Measurements from ENCODE around the gene SALL2. TPM values are rescaled to one million over a fixed set of nuclear protein-coding genes. Genes with fewer than 3 reads are reported as not detected.

SALL2 gene
- total RNA-seq, 1 experiment from 2014 or later = 3.5 TPM

GRCh38 chr14:21543963-21544362 lies 17.8 kb upstream of the SALL2 start:
- CTCF ChIA-PET = no interaction called here
- no peak overlapping the region for H3K27ac Mint-ChIP-seq (ENCODE audit: unreplicated experiment)
- H3K36me3 Mint-ChIP-seq (ENCODE audit: insufficient read depth, unreplicated experiment) = no peaks in the 10 kb centered on the region
- no peak for TF ChIP-seq CTCF (IDR thresholded peaks at IDR 0.05; ENCODE audit: unreplicated experiment)
- H3K9me3 Mint-ChIP-seq (ENCODE audit: low read depth, unreplicated experiment) = no peaks in the 10 kb centered on the region
- no peak overlapping the region for H3K4me3 Mint-ChIP-seq (ENCODE audit: low read depth, unreplicated experiment)
- peaks cover 11% of the 10 kb centered on the region for H3K27me3 Mint-ChIP-seq (ENCODE audit: unreplicated experiment)
- DNase-seq = no peak
- H3K4me1 Mint-ChIP-seq (ENCODE audit: low read depth, unreplicated experiment) = peaks cover 12% of the 10 kb centered on the region
- no TSS peak for BruUV-seq (replicated peaks)
- intact Hi-C loops (cut with micrococcal nuclease; ENCODE audit: unreplicated experiment) = no loop called here

DNA sequence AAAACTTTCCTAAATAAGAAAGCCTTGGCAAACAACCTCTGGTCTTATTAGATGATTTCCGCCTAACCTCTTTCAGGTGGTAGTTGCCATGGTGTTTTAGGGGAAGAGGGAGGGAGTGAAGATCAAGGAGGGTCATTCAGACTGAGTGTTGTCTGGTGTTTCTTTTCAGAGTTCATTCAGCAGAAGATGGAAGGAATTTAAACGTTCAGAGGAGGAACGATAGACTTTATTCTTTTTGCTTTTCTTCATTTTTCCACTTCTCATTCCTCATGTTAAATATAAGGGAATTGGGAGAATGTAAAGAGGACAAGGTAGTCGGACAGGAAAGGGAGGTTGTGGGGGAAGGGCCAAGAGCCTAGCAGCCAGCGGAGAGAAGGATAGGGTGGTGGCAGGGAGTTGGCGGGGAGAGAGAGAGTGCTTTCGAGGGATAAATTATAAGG lies 17.4 kb upstream of the SALL2 start:
- Mint-ChIP-seq H3K27ac (ENCODE audit: unreplicated experiment) (no peak overlapping the region), H3K9me3 (ENCODE audit: low read depth, unreplicated experiment) (no peaks in the 10 kb centered on the region), H3K36me3 (ENCODE audit: insufficient read depth, unreplicated experiment) (no peaks in the 10 kb centered on the region), H3K27me3 (ENCODE audit: unreplicated experiment) (peaks cover 15% of the 10 kb centered on the region), H3K4me3 (ENCODE audit: low read depth, unreplicated experiment) (no peak overlapping the region), H3K4me1 (ENCODE audit: low read depth, unreplicated experiment) (peaks cover 12% of the 10 kb centered on the region)
- CTCF ChIA-PET = no interaction called here
- DNase-seq = no peak
- TF ChIP-seq CTCF (IDR thresholded peaks at IDR 0.05; ENCODE audit: unreplicated experiment) = no peak
- BruUV-seq (replicated peaks) = no TSS peak
- intact Hi-C loops (cut with micrococcal nuclease; ENCODE audit: unreplicated experiment) = no loop called here

GRCh38 chr14:21541413-21542074 lies 15.4 kb upstream of the SALL2 start:
- no peak for DNase-seq
- TF ChIP-seq CTCF (IDR thresholded peaks at IDR 0.05; ENCODE audit: unreplicated experiment) = no peak
- Mint-ChIP-seq H3K36me3 (ENCODE audit: insufficient read depth, unreplicated experiment) (no peaks in the 10 kb centered on the region), H3K27ac (ENCODE audit: unreplicated experiment) (no peak overlapping the region), H3K9me3 (ENCODE audit: low read depth, unreplicated experiment) (no peaks in the 10 kb centered on the region), H3K4me3 (ENCODE audit: low read depth, unreplicated experiment) (no peak overlapping the region), H3K27me3 (ENCODE audit: unreplicated experiment) (peaks cover 35% of the 10 kb centered on the region), H3K4me1 (ENCODE audit: low read depth, unreplicated experiment) (peaks cover 21% of the 10 kb centered on the region)
- CTCF ChIA-PET = no interaction called here
- intact Hi-C loops (cut with micrococcal nuclease; ENCODE audit: unreplicated experiment) = no loop called here
- BruUV-seq (replicated peaks) = no TSS peak

- intact Hi-C loops (cut with micrococcal nuclease; ENCODE audit: unreplicated experiment) = no loop called here
- no peak overlapping the region for H3K27ac Mint-ChIP-seq (ENCODE audit: unreplicated experiment)
- H3K9me3 Mint-ChIP-seq (ENCODE audit: low read depth, unreplicated experiment) = no peaks in the 10 kb centered on the region
- H3K4me3 Mint-ChIP-seq (ENCODE audit: low read depth, unreplicated experiment) = no peak overlapping the region
- no peak for TF ChIP-seq CTCF (IDR thresholded peaks at IDR 0.05; ENCODE audit: unreplicated experiment)
- peaks cover 57% of the 10 kb centered on the region for H3K27me3 Mint-ChIP-seq (ENCODE audit: unreplicated experiment)
- CTCF ChIA-PET = no interaction called here
- H3K4me1 Mint-ChIP-seq (ENCODE audit: low read depth, unreplicated experiment) = peaks cover 26% of the 10 kb centered on the region
- H3K36me3 Mint-ChIP-seq (ENCODE audit: insufficient read depth, unreplicated experiment) = no peaks in the 10 kb centered on the region
- DNase-seq = no peak
- BruUV-seq (replicated peaks) = no TSS peak
These were observed 13.2 kb upstream of the SALL2 start for GRCh38 chr14:21539189-21539940.
